K562 (cell line): ENCODE results near the gene CRAMP1. TPM values are rescaled to one million over a fixed set of nuclear protein-coding genes. Genes with fewer than 3 reads are reported as not detected.

ENCODE experiments used
- PRPF4 ChIP-seq: fragments of 200-400 bp; formaldehyde crosslinking; IDR thresholded peaks from one replicate; pipeline ENCODE4 v1.6.1; 2017; ENCODE audit warnings: low read length, low read depth, mild to moderate bottlenecking; ENCODE audit not compliant: insufficient read depth, poor library complexity, severe bottlenecking
- THRAP3 ChIP-seq: fragments of 450-650 bp; IDR thresholded peaks from 2 replicates; pipeline ENCODE4 v1.6.1; 2016; ENCODE audit warnings: mild to moderate bottlenecking, inconsistent platforms, borderline replicate concordance
- ZNF584 ChIP-seq: fragments of 200-800 bp; sonication (Bioruptor generic); IDR thresholded peaks from 2 replicates; pipeline ENCODE4 v1.6.1; 2016; ENCODE audit warnings: low read depth, mild to moderate bottlenecking, missing genetic modification characterization, missing compliant biosample characterization
- polyA plus RNA-seq, 8 experiments: library from polyadenylated mRNA; depleted of rRNA in 4 of 8; stranded (reverse) in 5 of 8; unstranded in 3 of 8; fragments of >200 nt; fragmentation: Nextera tagmentation in 2 of 8; fragmentation: Illumina TruSeq in 1 of 8; extraction: Ambion mirVana in 2 of 8; extraction: Trizol in 1 of 8; gene quantifications; 2 replicates each; pipeline versions ENCODE4 v1.2.1 to v1.2.3, GENCODE V29; 2011 to 2014; ENCODE audit warnings: inconsistent platforms in 1 of 8, missing spikeins in 1 of 8
- total RNA-seq, 7 experiments: library from RNA; depleted of rRNA in 6 of 7; stranded (reverse); fragments of >200 nt in 6 of 7; fragmentation: Illumina TruSeq in 2 of 7; extraction: Trizol in 2 of 7; gene quantifications; 2 replicates each; pipeline versions ENCODE4 v1.2.1 to v1.2.3, GENCODE V29; 2011 to 2021; ENCODE audit warnings: low replicate concordance in 1 of 7
- TF ChIP-seq, protein P1 (sequence below): fragments of 450-650 bp; IDR thresholded peaks from 2 replicates; pipeline ENCODE4 v1.6.1; 2017; ENCODE audit warnings: antibody characterized with exemption, mild to moderate bottlenecking
- TF ChIP-seq, protein P2 (sequence below): fragments of 450-650 bp; formaldehyde crosslinking; IDR thresholded peaks from 2 replicates; pipeline ENCODE4 v1.4.0; 2020; ENCODE audit warnings: mild to moderate bottlenecking, moderate library complexity
- TF ChIP-seq, protein P3 (sequence below): IDR thresholded peaks from 3 replicates; pipeline ENCODE4 v1.6.1; 2011; ENCODE audit warnings: borderline replicate concordance, mild to moderate bottlenecking, moderate library complexity; ENCODE audit not compliant: insufficient read length; ENCODE audit errors: extremely low read depth

CRAMP1 gene
- total and polyA plus RNA-seq, 9 of the 15 experiments (the other 6 are each of a cell fraction or from before 2014, with no cell fraction given): 0.52 to 20.8 (median 7.5) TPM

DNA sequence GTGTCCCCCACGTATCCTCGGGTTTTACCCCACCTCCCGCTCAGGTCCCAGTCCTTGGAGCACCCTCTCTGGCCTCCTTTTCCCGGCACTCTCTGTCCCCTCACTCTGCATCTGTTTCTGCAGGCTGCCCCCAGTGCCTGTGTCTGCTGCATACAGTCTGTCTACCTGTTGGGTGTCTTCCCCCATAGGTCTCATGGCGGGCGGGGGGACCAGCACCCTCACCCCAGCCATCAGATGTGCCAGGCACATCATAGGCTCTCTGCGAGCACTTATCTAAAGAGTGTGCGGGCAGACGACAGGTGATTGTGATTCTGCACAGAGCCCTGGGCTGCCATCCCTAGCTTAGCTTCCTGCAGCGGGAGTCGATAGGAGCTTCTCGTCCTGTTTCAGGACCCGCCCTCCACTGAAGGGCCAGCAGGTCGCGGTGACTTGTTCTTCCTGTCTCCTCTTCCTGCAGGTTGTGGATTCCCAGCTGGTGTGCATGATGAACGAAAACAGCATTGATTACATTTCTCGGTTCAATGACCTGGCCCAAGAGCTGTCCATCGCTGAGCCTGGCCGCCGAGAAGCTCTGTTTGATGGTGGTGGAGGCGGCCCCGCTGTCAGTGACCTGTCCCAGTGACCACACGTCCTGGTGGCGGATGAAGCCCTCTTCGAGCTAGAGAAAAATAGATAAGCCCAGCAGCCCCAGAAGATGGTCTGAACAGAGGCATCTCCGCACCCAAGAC, 61.4 kb downstream of the CRAMP1 start (continued):
- TF ChIP-seq, protein P1, sequence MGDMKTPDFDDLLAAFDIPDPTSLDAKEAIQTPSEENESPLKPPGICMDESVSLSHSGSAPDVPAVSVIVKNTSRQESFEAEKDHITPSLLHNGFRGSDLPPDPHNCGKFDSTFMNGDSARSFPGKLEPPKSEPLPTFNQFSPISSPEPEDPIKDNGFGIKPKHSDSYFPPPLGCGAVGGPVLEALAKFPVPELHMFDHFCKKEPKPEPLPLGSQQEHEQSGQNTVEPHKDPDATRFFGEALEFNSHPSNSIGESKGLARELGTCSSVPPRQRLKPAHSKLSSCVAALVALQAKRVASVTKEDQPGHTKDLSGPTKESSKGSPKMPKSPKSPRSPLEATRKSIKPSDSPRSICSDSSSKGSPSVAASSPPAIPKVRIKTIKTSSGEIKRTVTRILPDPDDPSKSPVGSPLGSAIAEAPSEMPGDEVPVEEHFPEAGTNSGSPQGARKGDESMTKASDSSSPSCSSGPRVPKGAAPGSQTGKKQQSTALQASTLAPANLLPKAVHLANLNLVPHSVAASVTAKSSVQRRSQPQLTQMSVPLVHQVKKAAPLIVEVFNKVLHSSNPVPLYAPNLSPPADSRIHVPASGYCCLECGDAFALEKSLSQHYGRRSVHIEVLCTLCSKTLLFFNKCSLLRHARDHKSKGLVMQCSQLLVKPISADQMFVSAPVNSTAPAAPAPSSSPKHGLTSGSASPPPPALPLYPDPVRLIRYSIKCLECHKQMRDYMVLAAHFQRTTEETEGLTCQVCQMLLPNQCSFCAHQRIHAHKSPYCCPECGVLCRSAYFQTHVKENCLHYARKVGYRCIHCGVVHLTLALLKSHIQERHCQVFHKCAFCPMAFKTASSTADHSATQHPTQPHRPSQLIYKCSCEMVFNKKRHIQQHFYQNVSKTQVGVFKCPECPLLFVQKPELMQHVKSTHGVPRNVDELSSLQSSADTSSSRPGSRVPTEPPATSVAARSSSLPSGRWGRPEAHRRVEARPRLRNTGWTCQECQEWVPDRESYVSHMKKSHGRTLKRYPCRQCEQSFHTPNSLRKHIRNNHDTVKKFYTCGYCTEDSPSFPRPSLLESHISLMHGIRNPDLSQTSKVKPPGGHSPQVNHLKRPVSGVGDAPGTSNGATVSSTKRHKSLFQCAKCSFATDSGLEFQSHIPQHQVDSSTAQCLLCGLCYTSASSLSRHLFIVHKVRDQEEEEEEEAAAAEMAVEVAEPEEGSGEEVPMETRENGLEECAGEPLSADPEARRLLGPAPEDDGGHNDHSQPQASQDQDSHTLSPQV: no peak
- no peak for TF ChIP-seq ZNF584
- no peak for TF ChIP-seq PRPF4
- TF ChIP-seq, protein P2, sequence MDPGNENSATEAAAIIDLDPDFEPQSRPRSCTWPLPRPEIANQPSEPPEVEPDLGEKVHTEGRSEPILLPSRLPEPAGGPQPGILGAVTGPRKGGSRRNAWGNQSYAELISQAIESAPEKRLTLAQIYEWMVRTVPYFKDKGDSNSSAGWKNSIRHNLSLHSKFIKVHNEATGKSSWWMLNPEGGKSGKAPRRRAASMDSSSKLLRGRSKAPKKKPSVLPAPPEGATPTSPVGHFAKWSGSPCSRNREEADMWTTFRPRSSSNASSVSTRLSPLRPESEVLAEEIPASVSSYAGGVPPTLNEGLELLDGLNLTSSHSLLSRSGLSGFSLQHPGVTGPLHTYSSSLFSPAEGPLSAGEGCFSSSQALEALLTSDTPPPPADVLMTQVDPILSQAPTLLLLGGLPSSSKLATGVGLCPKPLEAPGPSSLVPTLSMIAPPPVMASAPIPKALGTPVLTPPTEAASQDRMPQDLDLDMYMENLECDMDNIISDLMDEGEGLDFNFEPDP (CRISPR knock-in tag): no peak
- TF ChIP-seq, protein P3, sequence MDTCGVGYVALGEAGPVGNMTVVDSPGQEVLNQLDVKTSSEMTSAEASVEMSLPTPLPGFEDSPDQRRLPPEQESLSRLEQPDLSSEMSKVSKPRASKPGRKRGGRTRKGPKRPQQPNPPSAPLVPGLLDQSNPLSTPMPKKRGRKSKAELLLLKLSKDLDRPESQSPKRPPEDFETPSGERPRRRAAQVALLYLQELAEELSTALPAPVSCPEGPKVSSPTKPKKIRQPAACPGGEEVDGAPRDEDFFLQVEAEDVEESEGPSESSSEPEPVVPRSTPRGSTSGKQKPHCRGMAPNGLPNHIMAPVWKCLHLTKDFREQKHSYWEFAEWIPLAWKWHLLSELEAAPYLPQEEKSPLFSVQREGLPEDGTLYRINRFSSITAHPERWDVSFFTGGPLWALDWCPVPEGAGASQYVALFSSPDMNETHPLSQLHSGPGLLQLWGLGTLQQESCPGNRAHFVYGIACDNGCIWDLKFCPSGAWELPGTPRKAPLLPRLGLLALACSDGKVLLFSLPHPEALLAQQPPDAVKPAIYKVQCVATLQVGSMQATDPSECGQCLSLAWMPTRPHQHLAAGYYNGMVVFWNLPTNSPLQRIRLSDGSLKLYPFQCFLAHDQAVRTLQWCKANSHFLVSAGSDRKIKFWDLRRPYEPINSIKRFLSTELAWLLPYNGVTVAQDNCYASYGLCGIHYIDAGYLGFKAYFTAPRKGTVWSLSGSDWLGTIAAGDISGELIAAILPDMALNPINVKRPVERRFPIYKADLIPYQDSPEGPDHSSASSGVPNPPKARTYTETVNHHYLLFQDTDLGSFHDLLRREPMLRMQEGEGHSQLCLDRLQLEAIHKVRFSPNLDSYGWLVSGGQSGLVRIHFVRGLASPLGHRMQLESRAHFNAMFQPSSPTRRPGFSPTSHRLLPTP: no peak
- no peak for TF ChIP-seq THRAP3
